GM23248 (cell line): ENCODE results near the gene PREX1. TPM values are rescaled to one million over a fixed set of nuclear protein-coding genes. Genes with fewer than 3 reads are reported as not detected.
A peak's percentile ranks its signal among the peaks of the same experiment; 100 is the strongest.
"Not testable (repeated sequence)": the region's sequence is repeated elsewhere in the genome, so short reads cannot be mapped to it uniquely, and the experiment has no call there.

ENCODE experiments used
- DNase-seq: peaks from one replicate; pipeline ENCODE4 v3.0.0-alpha.2; 2015
- H2AFZ ChIP-seq: fragments of 200-600 bp; sonication (generic); 2 replicates; pipeline ENCODE4 v1.6.1; 2016; ENCODE audit warnings: antibody characterized with exemption
- H3F3A ChIP-seq: fragments of 200-600 bp; sonication (generic); 2 replicates; pipeline ENCODE4 v1.6.1; 2016; ENCODE audit warnings: mild to moderate bottlenecking, antibody characterized with exemption, mixed run types; ENCODE audit not compliant: insufficient read depth
- H3K27ac ChIP-seq: fragments of 200-600 bp; sonication (generic); 2 replicates; pipeline ENCODE4 v1.5.1; 2016; ENCODE audit warnings: mild to moderate bottlenecking
- H3K27me3 ChIP-seq: fragments of 200-600 bp; sonication (generic); replicated peaks from 2 replicates; pipeline ENCODE4 v1.6.1; 2016; ENCODE audit warnings: mild to moderate bottlenecking; ENCODE audit not compliant: insufficient read depth
- H3K36me3 ChIP-seq: fragments of 200-600 bp; sonication (generic); 2 replicates; pipeline ENCODE4 v1.6.1; 2016; ENCODE audit warnings: low read depth, mild to moderate bottlenecking
- H3K4me1 ChIP-seq: fragments of 200-600 bp; sonication (generic); 2 replicates; pipeline ENCODE4 v1.6.1; 2016; ENCODE audit warnings: mild to moderate bottlenecking; ENCODE audit not compliant: insufficient read depth
- H3K4me2 ChIP-seq: fragments of 200-600 bp; sonication (generic); one replicate; pipeline ENCODE4 v1.6.1; 2016; ENCODE audit warnings: mild to moderate bottlenecking; ENCODE audit not compliant: unreplicated experiment
- H3K4me3 ChIP-seq: fragments of 200-600 bp; sonication (generic); 2 replicates; pipeline ENCODE4 v1.5.1; 2016; ENCODE audit warnings: mild to moderate bottlenecking
- H3K79me2 ChIP-seq: fragments of 200-600 bp; sonication (generic); 2 replicates; pipeline ENCODE4 v1.6.1; 2016; ENCODE audit warnings: mild to moderate bottlenecking; ENCODE audit not compliant: insufficient read depth
- H3K9ac ChIP-seq: fragments of 200-600 bp; sonication (generic); 2 replicates; pipeline ENCODE4 v1.6.1; 2016; ENCODE audit warnings: mild to moderate bottlenecking
- H3K9me2 ChIP-seq: fragments of 200-600 bp; sonication (generic); 2 replicates; pipeline ENCODE4 v1.6.1; 2016; ENCODE audit warnings: mixed run types, mild to moderate bottlenecking, moderate library complexity; ENCODE audit not compliant: insufficient read depth
- H3K9me3 ChIP-seq: fragments of 200-600 bp; sonication (generic); one replicate; pipeline ENCODE4 v1.6.1; 2017; ENCODE audit warnings: low read depth
- H4K20me1 ChIP-seq: fragments of 200-600 bp; sonication (generic); 2 replicates; pipeline ENCODE4 v1.6.0; 2016; ENCODE audit not compliant: insufficient read depth
- EZH2 ChIP-seq: fragments of 200-600 bp; sonication (generic); IDR thresholded peaks from 2 replicates; pipeline ENCODE4 v1.6.1; 2018; ENCODE audit warnings: antibody characterized with exemption, mild to moderate bottlenecking; ENCODE audit not compliant: insufficient read depth, poor library complexity, severe bottlenecking
- EZH2phosphoT487 ChIP-seq: fragments of 200-600 bp; sonication (generic); IDR thresholded peaks from 2 replicates; pipeline ENCODE4 v1.6.1; 2018; ENCODE audit warnings: antibody characterized with exemption, moderate library complexity, mild to moderate bottlenecking, low read depth; ENCODE audit not compliant: insufficient read depth
- WGBS, 2 experiments: methylation state at CpG; one replicate each; pipeline ENCODE4 v1.1.6; 2015 to 2017; ENCODE audit warnings: low lambda C conversion rate in 2 of 2, low coverage in 1 of 2; ENCODE audit errors: missing lambda C conversion rate in 2 of 2; 5-methylcytosine and 5-hydroxymethylcytosine counted together
- in situ Hi-C: fragments of 300-500 bp; cut with MboI; formaldehyde crosslinking; loops from 2 replicates; pipeline ENCODE4 v1.15.0; 2020
- polyA plus RNA-seq: library from polyadenylated mRNA; unstranded; fragments of >200 nt; fragmentation: Nextera tagmentation; extraction: Ambion mirVana; gene quantifications from 2 replicates; pipeline ENCODE4 v1.2.1, GENCODE V29; 2016
- total RNA-seq: library from RNA; depleted of rRNA; stranded (reverse); fragments of >200 nt; shearing (Covaris generic); gene quantifications from 2 replicates; pipeline ENCODE4 v1.2.3, GENCODE V29; 2014

Gene PREX1
- total and polyA plus RNA-seq, 2 experiments from 2014 or later: 0.13 to 0.65 TPM

DNA sequence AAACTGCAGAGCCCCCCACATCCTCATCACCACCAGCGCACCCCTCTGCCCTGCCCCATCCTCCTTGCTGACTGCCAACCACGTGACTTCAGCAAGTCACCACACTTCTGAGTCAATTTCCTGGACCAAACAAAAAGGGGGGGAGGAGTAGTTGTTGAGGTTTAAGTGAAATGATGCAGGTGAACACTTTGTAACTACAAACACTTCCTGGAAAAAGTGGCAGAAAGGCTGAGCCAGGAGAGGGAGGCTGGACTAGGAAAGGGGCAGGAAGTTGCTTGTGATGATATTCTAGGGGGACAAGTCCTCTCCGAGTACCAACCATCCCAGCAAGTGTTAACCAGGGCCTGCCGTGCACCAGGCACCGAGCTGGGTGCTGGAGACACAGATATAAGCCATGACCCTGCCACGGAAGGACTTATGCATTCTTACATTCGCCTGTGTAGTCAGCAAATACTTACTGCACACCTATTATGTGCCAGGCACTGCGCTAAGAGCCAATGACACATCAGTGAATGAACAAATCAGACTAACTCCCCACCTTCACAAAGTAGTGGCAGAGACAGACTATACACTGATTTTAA lies 67.3 kb downstream of the PREX1 start:
- Histone ChIP-seq H3K4me3 (no peak overlapping the region), H3K4me1 (no peaks in the 10 kb centered on the region), H4K20me1 (no peaks in the 10 kb centered on the region), H3K9me2 (no peaks in the 10 kb centered on the region), H3K27me3 (0 out of 2 replicates have a peak, but pooled peaks cover 5% of the 10 kb centered on the region), H3K9ac (no peak overlapping the region), H3K79me2 (no peaks in the 10 kb centered on the region), H3F3A (no peaks in the 10 kb centered on the region), H3K9me3 (no peaks in the 10 kb centered on the region), H3K27ac (no peak overlapping the region), H2AFZ (no peak overlapping the region), H3K36me3 (no peaks in the 10 kb centered on the region), H3K4me2 (no peak overlapping the region)
- 73% methylated on average over 8 of the region's 8 CpGs for WGBS, 2 experiments
- in situ Hi-C loops: no loop called here
- TF ChIP-seq EZH2 (no peak), EZH2phosphoT487 (no peak)
- DNase-seq: peak; percentile 51

DNA sequence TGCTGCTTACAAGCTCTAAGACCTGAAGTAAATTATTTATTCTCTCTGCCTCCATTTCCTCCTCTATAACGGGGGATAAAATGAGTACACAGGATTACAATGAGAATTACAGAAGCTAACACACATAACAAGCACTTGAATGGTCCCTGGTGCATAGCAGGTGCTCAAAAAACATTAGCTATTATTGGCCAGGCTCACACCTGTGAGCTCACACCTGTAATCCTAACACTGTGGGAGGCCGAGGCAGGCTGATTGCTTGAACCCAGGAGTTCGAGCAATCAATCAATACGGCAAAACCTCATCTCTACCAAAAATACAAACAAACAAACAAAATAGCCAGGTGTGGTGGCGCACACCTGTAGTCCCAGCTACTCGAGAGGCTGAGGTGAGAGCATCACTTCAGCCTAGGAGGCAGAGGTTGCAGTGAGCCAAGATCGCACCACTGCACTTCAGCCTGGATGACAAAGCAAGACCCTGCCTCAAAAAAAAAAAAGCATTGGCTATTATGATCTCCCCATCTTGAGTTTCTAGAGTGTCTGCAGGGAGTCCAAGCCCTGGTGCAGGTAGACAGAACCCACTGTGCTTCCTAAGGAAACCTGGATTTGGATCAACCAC lies 68.1 kb downstream of the PREX1 start:
- TF ChIP-seq EZH2phosphoT487: no peak
- TF ChIP-seq EZH2: no peak
- Histone ChIP-seq H3K27me3 (0 out of 2 replicates have a peak, but pooled peaks cover 5% of the 10 kb centered on the region), H3K4me1 (no peaks in the 10 kb centered on the region), H3K9me2 (no peaks in the 10 kb centered on the region), H3K4me3 (no peak overlapping the region), H3K9ac (no peak overlapping the region), H3K79me2 (no peaks in the 10 kb centered on the region), H3K9me3 (no peaks in the 10 kb centered on the region), H3F3A (no peaks in the 10 kb centered on the region), H3K27ac (no peak overlapping the region), H3K4me2 (no peak overlapping the region), H2AFZ (no peak overlapping the region), H4K20me1 (no peaks in the 10 kb centered on the region), H3K36me3 (no peaks in the 10 kb centered on the region)
- in situ Hi-C loops: no loop called here
- DNase-seq: no peak
- WGBS, 2 experiments: 88 to 89% methylated on average over 7 of the region's 7 CpGs

DNA sequence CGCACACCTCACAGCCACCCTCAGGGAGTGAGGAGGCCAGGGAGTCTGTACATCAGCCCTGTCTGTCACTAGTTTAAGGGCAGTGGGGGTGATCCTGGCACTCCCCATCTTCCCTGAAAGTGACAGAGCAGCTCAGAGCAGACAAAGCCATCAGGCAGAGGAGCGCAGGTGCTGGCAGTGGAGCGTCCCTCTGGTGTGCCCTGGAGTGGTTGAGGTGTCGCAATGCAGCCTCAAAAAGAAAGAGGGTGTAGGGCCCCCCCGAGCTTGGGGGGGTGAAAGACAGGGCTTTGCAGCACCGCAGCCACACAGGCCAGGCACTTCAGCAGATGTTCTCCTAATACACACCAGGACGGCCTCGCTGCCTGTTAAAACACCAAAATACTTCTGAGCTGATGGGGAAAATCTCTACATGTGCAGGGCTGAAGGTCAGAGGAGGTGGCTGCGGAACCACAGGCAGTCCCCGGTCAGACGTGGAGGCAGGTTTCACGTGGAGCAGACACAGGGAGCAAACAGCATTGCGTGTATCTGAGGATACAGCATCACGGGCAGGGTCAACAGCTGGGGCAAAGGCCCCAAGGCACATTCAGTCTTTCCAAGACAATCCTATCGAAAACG lies 69.5 kb downstream of the PREX1 start:
- Histone ChIP-seq H3K36me3 (no peaks in the 10 kb centered on the region), H3K79me2 (no peaks in the 10 kb centered on the region), H3K9ac (no peak overlapping the region), H3K9me2 (no peaks in the 10 kb centered on the region), H3K27me3 (no peaks in the 10 kb centered on the region), H3K4me1 (no peaks in the 10 kb centered on the region), H3F3A (no peaks in the 10 kb centered on the region), H3K27ac (no peak overlapping the region), H4K20me1 (no peaks in the 10 kb centered on the region), H3K9me3 (no peaks in the 10 kb centered on the region), H3K4me3 (no peak overlapping the region), H3K4me2 (no peak overlapping the region), H2AFZ (no peak overlapping the region)
- 89 to 94% methylated on average over 16 of the region's 16 CpGs for WGBS, 2 experiments
- in situ Hi-C loops: no loop called here
- DNase-seq: no peak
- no peak for TF ChIP-seq EZH2

DNA sequence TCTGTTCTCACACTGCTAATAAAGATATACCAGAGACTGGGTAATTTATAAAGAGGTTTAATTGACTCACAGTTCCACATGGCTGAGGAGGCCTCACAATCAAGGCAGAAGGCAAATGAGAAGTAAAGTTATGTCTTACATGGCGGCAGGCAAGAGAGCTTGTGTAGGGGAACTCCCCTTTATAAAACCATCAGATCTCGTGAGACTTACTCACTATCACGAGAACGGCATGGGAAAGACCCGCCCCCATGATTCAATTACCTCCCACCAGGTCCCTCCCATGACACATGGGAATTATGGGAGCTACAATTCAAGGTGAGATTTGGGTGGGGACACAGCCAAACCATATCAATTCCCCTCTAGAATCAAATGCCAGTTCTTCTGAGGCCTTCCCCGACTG lies 71.0 kb downstream of the PREX1 start:
- H3K9me2 ChIP-seq, H3K9me3 ChIP-seq, H2AFZ ChIP-seq, H3K4me1 ChIP-seq, H3K79me2 ChIP-seq, DNase-seq, H3K4me3 ChIP-seq, H3K27me3 ChIP-seq, H3K27ac ChIP-seq, H3K36me3 ChIP-seq, in situ Hi-C loops, H3K9ac ChIP-seq, H3K4me2 ChIP-seq, H4K20me1 ChIP-seq, H3F3A ChIP-seq: not testable (repeated sequence)
- WGBS, 2 experiments: 86 to 98% methylated on average over 5 to 6 of the region's 6 CpGs
